ENCODE measurements around the gene S100A6.
"Not testable (repeated sequence)": the region's sequence is repeated elsewhere in the genome, so short reads cannot be mapped to it uniquely, and the experiment has no call there.

Gene S100A6

GRCh38 chr1:153563483-153563901 is 27.7 kb upstream of the S100A6 start:
- TF ChIP-seq, protein P1, sequence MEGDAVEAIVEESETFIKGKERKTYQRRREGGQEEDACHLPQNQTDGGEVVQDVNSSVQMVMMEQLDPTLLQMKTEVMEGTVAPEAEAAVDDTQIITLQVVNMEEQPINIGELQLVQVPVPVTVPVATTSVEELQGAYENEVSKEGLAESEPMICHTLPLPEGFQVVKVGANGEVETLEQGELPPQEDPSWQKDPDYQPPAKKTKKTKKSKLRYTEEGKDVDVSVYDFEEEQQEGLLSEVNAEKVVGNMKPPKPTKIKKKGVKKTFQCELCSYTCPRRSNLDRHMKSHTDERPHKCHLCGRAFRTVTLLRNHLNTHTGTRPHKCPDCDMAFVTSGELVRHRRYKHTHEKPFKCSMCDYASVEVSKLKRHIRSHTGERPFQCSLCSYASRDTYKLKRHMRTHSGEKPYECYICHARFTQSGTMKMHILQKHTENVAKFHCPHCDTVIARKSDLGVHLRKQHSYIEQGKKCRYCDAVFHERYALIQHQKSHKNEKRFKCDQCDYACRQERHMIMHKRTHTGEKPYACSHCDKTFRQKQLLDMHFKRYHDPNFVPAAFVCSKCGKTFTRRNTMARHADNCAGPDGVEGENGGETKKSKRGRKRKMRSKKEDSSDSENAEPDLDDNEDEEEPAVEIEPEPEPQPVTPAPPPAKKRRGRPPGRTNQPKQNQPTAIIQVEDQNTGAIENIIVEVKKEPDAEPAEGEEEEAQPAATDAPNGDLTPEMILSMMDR (IDR thresholded peaks at IDR 0.05; ENCODE audit: low read depth, low read length) = no peak
- H3K4me3 ChIP-seq (replicated peaks in 1 of 2; ENCODE audit: low read depth in 2 of 2, low read length in 2 of 2) = no peak overlapping the region
- no peak for DNase-seq (ENCODE audit: low read depth in 2 of 2)

DNA sequence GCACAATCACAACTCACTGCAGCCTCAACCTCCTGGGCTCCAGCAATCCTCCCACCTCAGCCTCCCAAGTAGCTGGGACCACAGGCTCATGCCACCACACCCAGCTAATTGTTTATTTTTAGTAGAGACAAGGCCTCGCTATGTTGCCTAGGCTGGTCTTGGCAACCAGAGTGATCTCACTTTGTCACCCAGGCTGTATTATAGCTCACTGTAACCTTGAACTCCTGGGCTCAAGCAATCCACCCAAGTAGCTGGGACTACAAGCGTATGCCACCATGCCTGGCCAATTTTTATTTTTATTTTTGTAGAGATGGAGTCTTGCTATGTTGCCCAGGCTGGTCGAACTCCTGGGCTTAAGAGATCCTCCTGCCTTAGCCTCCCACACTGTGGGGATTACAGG is 26.2 kb upstream of the S100A6 start:
- DNase-seq (ENCODE audit: low read depth in 2 of 2); H3K4me3 ChIP-seq (replicated peaks in 1 of 2; ENCODE audit: low read depth in 2 of 2, low read length in 2 of 2): not testable (repeated sequence)

- no peak for DNase-seq (ENCODE audit: low read depth in 2 of 2)
- H3K4me3 ChIP-seq (replicated peaks in 1 of 2; ENCODE audit: low read depth in 2 of 2, low read length in 2 of 2) = no peak overlapping the region
- TF ChIP-seq, protein P1 (IDR thresholded peaks at IDR 0.05; ENCODE audit: low read depth, low read length) = no peak
Measured at GRCh38 chr1:153561466-153561985, 25.7 kb upstream of the S100A6 start.

- no peak overlapping the region for H3K4me3 ChIP-seq (replicated peaks in 1 of 2; ENCODE audit: low read depth in 2 of 2, low read length in 2 of 2)
- DNase-seq (ENCODE audit: low read depth in 2 of 2) = no peak
- TF ChIP-seq, protein P1 (IDR thresholded peaks at IDR 0.05; ENCODE audit: low read depth, low read length) = no peak
Measured at GRCh38 chr1:153560771-153561465, 25.1 kb upstream of the S100A6 start.

- no peak overlapping the region for H3K4me3 ChIP-seq (replicated peaks in 1 of 2; ENCODE audit: low read depth in 2 of 2, low read length in 2 of 2)
- TF ChIP-seq, protein P1 (IDR thresholded peaks at IDR 0.05; ENCODE audit: low read depth, low read length) = no peak
- no peak for DNase-seq (ENCODE audit: low read depth in 2 of 2)
Measured at GRCh38 chr1:153560241-153560640, 24.4 kb upstream of the S100A6 start.

GRCh38 chr1:153557877-153558276 is 22.1 kb upstream of the S100A6 start:
- TF ChIP-seq, protein P1 (IDR thresholded peaks at IDR 0.05; ENCODE audit: low read depth, low read length) = no peak
- no peak for DNase-seq (ENCODE audit: low read depth in 2 of 2)
- H3K4me3 ChIP-seq (replicated peaks in 1 of 2; ENCODE audit: low read depth in 2 of 2, low read length in 2 of 2) = no peak overlapping the region

DNA sequence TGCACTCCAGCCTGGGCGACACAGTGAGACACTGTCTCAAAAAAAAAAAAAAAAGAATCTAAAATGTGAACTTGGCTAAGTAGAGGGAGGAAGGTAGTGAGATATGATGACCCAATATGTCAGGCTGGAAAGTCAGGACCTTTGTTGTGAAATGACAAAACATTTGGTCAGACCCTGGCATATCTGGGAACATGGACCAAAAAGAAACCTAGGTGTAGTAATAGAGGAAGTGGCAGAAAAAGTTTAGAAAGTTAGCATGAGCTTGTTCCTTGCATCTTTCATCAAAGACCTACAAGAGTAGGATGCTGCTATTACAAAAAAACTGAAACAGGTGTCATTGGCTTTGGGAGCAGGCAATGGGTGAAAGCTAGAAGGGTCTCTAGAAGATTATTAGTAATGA is 20.6 kb upstream of the S100A6 start:
- TF ChIP-seq, protein P1 (IDR thresholded peaks at IDR 0.05; ENCODE audit: low read depth, low read length) = no peak
- DNase-seq (ENCODE audit: low read depth in 2 of 2) = no peak

More for the DNA sequence above, 20.6 kb upstream of the S100A6 start:
- H3K4me3 ChIP-seq (replicated peaks in 1 of 2; ENCODE audit: low read depth in 2 of 2, low read length in 2 of 2) = no peak overlapping the region

Measured in cardiac fibroblast (primary cell).